Heart right ventricle (tissue), 16 donors: ENCODE measurements around the gene CES3. TPM values are rescaled to one million over a fixed set of nuclear protein-coding genes. Genes with fewer than 3 reads are reported as not detected.
"Not testable (repeated sequence)": the region's sequence is repeated elsewhere in the genome, so short reads cannot be mapped to it uniquely, and the experiment has no call there.

Experiments used
- ATAC-seq, 8 donors: fragments of 200-7000 bp; cut with Tn5 transposase; one replicate each; pipeline ENCODE4 v1.9.1; 2020; ENCODE audit warnings: mild to moderate bottlenecking in 8 of 8, moderate library complexity in 8 of 8, moderate number of reproducible peaks in 1 of 8
- DNase-seq, 2 donors: peaks; one replicate each; pipeline ENCODE4 v3.0.0-alpha.2; 2020
- H3K27ac ChIP-seq, 10 donors: fragments of 200-600 bp; sonication (generic) in 2 of 10; one replicate each; pipeline versions ENCODE4 v1.5.0 to v1.8.0; 2020 to 2022; ENCODE audit warnings: mild to moderate bottlenecking in 3 of 10
- H3K27me3 ChIP-seq, 7 donors: fragments of 200-600 bp; one replicate each; pipeline ENCODE4 v1.8.0; 2021 to 2022; ENCODE audit warnings: mild to moderate bottlenecking in 2 of 7
- H3K36me3 ChIP-seq, 9 donors: fragments of 200-600 bp; sonication (generic) in 1 of 9; one replicate each; pipeline versions ENCODE4 v1.5.0 to v1.8.0; 2020 to 2022; ENCODE audit warnings: mild to moderate bottlenecking in 2 of 9
- H3K4me1 ChIP-seq, 9 donors: fragments of 200-600 bp; sonication (generic) in 1 of 9; one replicate each; pipeline versions ENCODE4 v1.5.0 to v1.8.0; 2020 to 2022; ENCODE audit warnings: mild to moderate bottlenecking in 4 of 9
- H3K4me3 ChIP-seq, 10 donors: fragments of 200-600 bp; sonication (generic) in 2 of 10; one replicate each; pipeline versions ENCODE4 v1.5.0 to v1.8.0; 2020 to 2022; ENCODE audit warnings: mild to moderate bottlenecking in 7 of 10, moderate library complexity in 2 of 10
- H3K9me3 ChIP-seq, 11 donors: fragments of 200-600 bp in 10 of 11; sonication (generic) in 2 of 11; one replicate each; pipeline versions ENCODE4 v1.5.0 to v1.8.0; 2013 to 2022; ENCODE audit warnings: mild to moderate bottlenecking in 2 of 11, control low read depth in 1 of 11, moderate library complexity in 1 of 11
- CTCF ChIP-seq, 9 donors: fragments of 200-600 bp; sonication (generic) in 2 of 9; IDR thresholded peaks; one replicate each; pipeline versions ENCODE4 v1.5.0 to v1.8.0; 2021 to 2022; ENCODE audit warnings: antibody characterized with exemption in 9 of 9, mild to moderate bottlenecking in 5 of 9, moderate library complexity in 1 of 9
- WGBS, 2 donors: extraction: QIAGEN DNeasy Blood & Tissue Kit; methylation state at CpG; one replicate each; pipeline ENCODE4 v1.1.7; 2013; ENCODE audit warnings: inconsistent platforms in 1 of 2; 5-methylcytosine and 5-hydroxymethylcytosine counted together
- intact Hi-C, 10 donors: fragments of 100-400 bp; cut with DNase I; formaldehyde crosslinking; loops; one replicate each; pipeline versions ENCODE4 v1.11.1 to v1.14.2; 2022
- polyA plus RNA-seq, 2 donors: library from polyadenylated mRNA; stranded (reverse); fragments of 200-250 nt; gene quantifications; one replicate each; pipeline ENCODE4 v1.2.3, GENCODE V29; 2013
- total RNA-seq, 10 donors: library from RNA; stranded (reverse); fragmentation: NEBNext Ultra II Directional in 3 of 10; extraction: Animal tissue kit (Norgen Biotek cat#: 25700) in 3 of 10; gene quantifications; one replicate each; pipeline versions ENCODE4 v1.2.1 to v1.2.4, GENCODE V29; 2021 to 2023
- donor health status: Arrhythmogenic right ventricular cardiomyopathy.
- donor health status: ischemic (EF 13 %, LVEDD 7.1; RV severe dilation, severe dysfunction).
- donor health status: healthy with polysubstance abuse.
- donor health status: DM: no; HTN: yes; CAD: no.
- donor health status: DM: no; HTN: no; CAD: no.
- donor health status: ischemic (EF 25% LVEDD 6.9; RV normal size, moderate dysfunction).
- donor health status: ischemic (EF 25% LVEDD 5.7; RV mildly dilated, moderate dysfunction).
- donor health status: healthy.
- donor health status: DM: yes; HTN: yes; CAD: no.
- donor health status: Ischemic cardiomyopathy.
- donor health status: ischemic (EF 35%, LVEDD 5.7; RV mildly dilated, moderate dysfunction).
- donor health status: nonischemic (EF 11% LVEDD 7.7; RV severe dilation, severe dysfunction).
- donor health status: DM: yes; HTN: yes; CAD: no.
- donor health status: PGD.
- donor health status: ischemic (EF 29% LVEDD 5.4; RV normal size, mild dysfunction).
- donor health status: nonischemic (EF 23%, LVEDD 6.1; RV moderate dilation, normal function).

The CES3 gene
- total and polyA plus RNA-seq, 12 donors: 0.07 to 2.8 (median 1.1) TPM

GRCh38 chr16:66991545-66992077 lies 30.5 kb downstream of the CES3 start:
- intact Hi-C loops: no loop called here
- Histone ChIP-seq H3K9me3 (no peaks in the 10 kb centered on the region), H3K27me3 (no peaks in the 10 kb centered on the region), H3K4me3 (no peak overlapping the region), H3K4me1 (peaks cover 0 to 7% (median 2%) of the 10 kb centered on the region in 9 donors), H3K36me3 (no peaks in the 10 kb centered on the region), H3K27ac (no peak overlapping the region)
- no peak for TF ChIP-seq CTCF (IDR thresholded peaks at IDR 0.05)
- no peak for DNase-seq
- 85 to 95% methylated on average over 2 of the region's 2 CpGs for WGBS, 2 donors
- no peak for ATAC-seq

GRCh38 chr16:66993558-66993957 lies 32.5 kb downstream of the CES3 start:
- peaks cover 0 to 17% (median 7%) of the 10 kb centered on the region in 9 donors for H3K4me1 ChIP-seq
- H3K9me3 ChIP-seq, DNase-seq, ATAC-seq, H3K27me3 ChIP-seq, intact Hi-C loops, H3K36me3 ChIP-seq, H3K27ac ChIP-seq, H3K4me3 ChIP-seq: not testable (repeated sequence)
- 94 to 96% methylated on average over 11 to 12 of the region's 12 CpGs for WGBS, 2 donors

- Histone ChIP-seq H3K36me3 (no peaks in the 10 kb centered on the region), H3K9me3 (no peaks in the 10 kb centered on the region), H3K4me3 (no peak overlapping the region), H3K4me1 (peaks cover 3 to 31% (median 19%) of the 10 kb centered on the region in 9 donors), H3K27ac (peak overlapping the region in 9 of 10 donors; percentile 22 to 78 (median 51)), H3K27me3 (peaks cover 0 to 4% (median 0%) of the 10 kb centered on the region in 7 donors)
- intact Hi-C loops: no loop called here
- ATAC-seq (peak in 7 of 8 donors; percentile 36 to 89 (median 82)), DNase-seq (peak in 1 of 2 donors; percentile 24)
- no peak for TF ChIP-seq CTCF (IDR thresholded peaks at IDR 0.05)
- WGBS, 2 donors: 48 to 58% methylated on average over 6 of the region's 6 CpGs
Measured at GRCh38 chr16:66996324-66996982, 35.4 kb downstream of the CES3 start.

- intact Hi-C loops: no loop called here
- no peak for DNase-seq
- H3K4me1 ChIP-seq: peaks cover 3 to 34% (median 22%) of the 10 kb centered on the region in 9 donors
- TF ChIP-seq CTCF (IDR thresholded peaks at IDR 0.05): no peak
- WGBS, 2 donors: 21 to 33% methylated on average over 3 of the region's 3 CpGs
- peak overlapping the region in 9 of 10 donors; percentile 22 to 78 (median 51) for H3K27ac ChIP-seq
- no peak overlapping the region for H3K4me3 ChIP-seq
- peaks cover 0 to 7% (median 0%) of the 10 kb centered on the region in 7 donors for H3K27me3 ChIP-seq
- H3K9me3 ChIP-seq: no peaks in the 10 kb centered on the region
- no peaks in the 10 kb centered on the region for H3K36me3 ChIP-seq
- peak in 5 of 8 donors; percentile 39 to 79 (median 47) for ATAC-seq
Measured at GRCh38 chr16:66996983-66997358, 35.9 kb downstream of the CES3 start.
